K562 (cell line): Measurements from ENCODE around the gene MICU2. TPM values are rescaled to one million over a fixed set of nuclear protein-coding genes. Genes with fewer than 3 reads are reported as not detected.

Source experiments
- ATAC-seq: fragments of 200-7000 bp; cut with Tn5 transposase; 3 replicates; pipeline ENCODE4 v1.9.1; 2020; ENCODE audit warnings: moderate library complexity
- BruUV-seq: library from RNA; stranded (reverse); fragments of 400-500 nt; replicated peaks from 2 replicates; lab custom pipeline; 2021; lab: Mats Ljungman, UMichigan
- CTCF ChIA-PET: fragments of 300-600 bp; formaldehyde crosslinking; extraction: SDS; loops from one replicate; lab custom pipeline; 2021; ENCODE audit warnings: low intra/inter-chr PET ratio; lab: Yijun Ruan, JAX
- POLR2A ChIA-PET: fragments of 300-600, 350-650 bp; sonication (Branson Sonifier 250); formaldehyde crosslinking; extraction: SDS; loops from one replicate; lab custom pipeline; 2021; ENCODE audit warnings: antibody characterized with exemption, inconsistent platforms; lab: Yijun Ruan, JAX
- DNase-seq, 4 experiments: peaks; one replicate each; pipeline versions ENCODE4 v3.0.0 to v3.0.0-alpha.2; 2011 to 2018; ENCODE audit warnings: low spot score in 3 of 4, mixed read lengths in 3 of 4; ENCODE audit errors: extremely low read depth in 1 of 4
- FAIRE-seq: peaks from 2 replicates; lab custom pipeline; 2011; peaks lifted over from hg19 to GRCh38; lab: Jason Lieb, UNC
- H2AFZ ChIP-seq: 2 replicates; pipeline ENCODE4 v1.6.0; 2011; ENCODE audit warnings: low read depth, low read length, control low read depth, inconsistent platforms
- H3K27ac ChIP-seq: fragments of 200-600 bp; 3 replicates; pipeline ENCODE4 v1.8.0; 2011; ENCODE audit warnings: low read depth, mild to moderate bottlenecking, control low read depth, inconsistent platforms, low read length, moderate library complexity, mixed read lengths; ENCODE audit errors: extremely low read depth
- H3K27me3 ChIP-seq, 2 experiments: fragments of 300-600 bp in 1 of 2; 2 replicates in 1 of 2; 3 replicates in 1 of 2; pipeline versions ENCODE4 v1.6.0 to v1.8.0; 2011; ENCODE audit warnings: inconsistent platforms in 2 of 2, low read length in 2 of 2, mild to moderate bottlenecking in 1 of 2, mixed read lengths in 1 of 2, moderate library complexity in 1 of 2; ENCODE audit not compliant: control insufficient read depth in 2 of 2, insufficient read depth in 2 of 2
- H3K36me3 ChIP-seq: fragments of 300-600 bp; 3 replicates; pipeline ENCODE4 v1.8.0; 2011; ENCODE audit warnings: mild to moderate bottlenecking, low read length, inconsistent platforms; ENCODE audit not compliant: control insufficient read depth, insufficient read depth
- H3K4me1 ChIP-seq, 2 experiments: fragments of 200-600 bp in 1 of 2; replicated peaks in 1 of 2; 2 replicates in 1 of 2; 3 replicates in 1 of 2; pipeline versions ENCODE4 v1.5.1 to v1.8.0; 2011; ENCODE audit warnings: inconsistent platforms in 2 of 2, low read length in 2 of 2, mild to moderate bottlenecking in 1 of 2, mixed read lengths in 1 of 2, moderate library complexity in 1 of 2; ENCODE audit not compliant: control insufficient read depth in 2 of 2, insufficient read depth in 2 of 2
- H3K4me2 ChIP-seq: 2 replicates; pipeline ENCODE4 v1.6.1; 2011; ENCODE audit warnings: low read length, control low read depth, inconsistent platforms, mixed read lengths; ENCODE audit not compliant: insufficient read depth
- H3K4me3 ChIP-seq: fragments of 200-600 bp; sonication (generic), shearing (Covaris generic); 2 replicates; pipeline ENCODE4 v1.5.1; 2016; ENCODE audit warnings: control low read depth, inconsistent platforms
- H3K79me2 ChIP-seq: fragments of 200-600 bp; 3 replicates; pipeline ENCODE4 v1.8.0; 2011; ENCODE audit warnings: low read length, inconsistent platforms; ENCODE audit not compliant: control insufficient read depth, insufficient read depth
- H3K9ac ChIP-seq, 2 experiments: 2 replicates each; pipeline versions ENCODE4 v1.6.0 to v1.6.1; 2011; ENCODE audit warnings: low read depth in 2 of 2, low read length in 2 of 2, control low read depth in 1 of 2, inconsistent platforms in 1 of 2, mild to moderate bottlenecking in 1 of 2, mixed read lengths in 1 of 2; ENCODE audit not compliant: insufficient read depth in 1 of 2
- H3K9me1 ChIP-seq: one replicate; pipeline ENCODE4 v1.6.0; 2011; ENCODE audit warnings: inconsistent platforms, mild to moderate bottlenecking, low read length, moderate library complexity; ENCODE audit not compliant: control insufficient read depth, insufficient read depth
- H3K9me3 ChIP-seq: replicated peaks from 2 replicates; pipeline ENCODE4 v1.5.1; 2011; ENCODE audit warnings: low read depth, low read length, inconsistent platforms; ENCODE audit not compliant: control insufficient read depth, insufficient read depth
- H4K20me1 ChIP-seq: replicated peaks from 2 replicates; pipeline ENCODE4 v1.6.1; 2011; ENCODE audit warnings: low read length, inconsistent platforms, mixed read lengths; ENCODE audit not compliant: control insufficient read depth, insufficient read depth
- BCLAF1 ChIP-seq, 2 experiments: fragments of 450-650 bp in 1 of 2; IDR thresholded peaks; 2 replicates each; pipeline ENCODE4 v1.6.1; 2011 to 2017; ENCODE audit warnings: low read depth in 2 of 2, antibody characterized with exemption in 1 of 2, borderline replicate concordance in 1 of 2, low read length in 1 of 2, mild to moderate bottlenecking in 1 of 2, mixed read lengths in 1 of 2; ENCODE audit not compliant: control insufficient read depth in 1 of 2
- CCNT2 ChIP-seq: IDR thresholded peaks from 2 replicates; pipeline ENCODE4 v1.6.1; 2011; ENCODE audit warnings: borderline replicate concordance, low read depth, mild to moderate bottlenecking, moderate library complexity, mixed read lengths, low read length; ENCODE audit not compliant: insufficient read length; ENCODE audit errors: extremely low read depth
- CTBP1 ChIP-seq: fragments of 450-650 bp; IDR thresholded peaks from 2 replicates; pipeline ENCODE4 v1.6.1; 2016; ENCODE audit warnings: borderline replicate concordance
- ETV5 ChIP-seq: sonication (generic); formaldehyde crosslinking; IDR thresholded peaks from 2 replicates; pipeline ENCODE4 v1.4.0; 2020; ENCODE audit warnings: low read depth, mild to moderate bottlenecking, missing genetic modification reagents
- MAFG ChIP-seq: fragments of 450-650 bp; conservative IDR thresholded peaks from 2 replicates; pipeline ENCODE4 v1.6.1; 2016; ENCODE audit warnings: missing genetic modification characterization, missing compliant biosample characterization
- MBD1 ChIP-seq: fragments of 250-450 bp; sonication (Bioruptor Pico); IDR thresholded peaks from 2 replicates; pipeline ENCODE4 v1.8.0; 2022; ENCODE audit warnings: inconsistent platforms
- NKRF ChIP-seq: fragments of 450-650 bp; IDR thresholded peaks from 2 replicates; pipeline ENCODE4 v1.6.1; 2016; ENCODE audit warnings: borderline replicate concordance
- RAD21 ChIP-seq, 2 experiments: fragments of 250-450 bp in 1 of 2; fragments of 450-650 bp in 1 of 2; sonication (Bioruptor Pico) in 1 of 2; formaldehyde crosslinking in 1 of 2; IDR thresholded peaks in 1 of 2; conservative IDR thresholded peaks in 1 of 2; 2 replicates each; pipeline versions ENCODE4 v1.4.0 to v1.8.0; 2020 to 2022; ENCODE audit warnings: mild to moderate bottlenecking in 2 of 2, moderate library complexity in 1 of 2
- RNF219 ChIP-seq: fragments of 250-450 bp; sonication (Bioruptor Pico); IDR thresholded peaks from 2 replicates; pipeline ENCODE4 v1.5.0; 2022; ENCODE audit warnings: mild to moderate bottlenecking
- SIX5 ChIP-seq, 2 experiments: IDR thresholded peaks; 2 replicates each; pipeline ENCODE4 v1.6.1; 2011; ENCODE audit warnings: low read length in 2 of 2, borderline replicate concordance in 1 of 2, low read depth in 1 of 2, mild to moderate bottlenecking in 1 of 2, moderate library complexity in 1 of 2; ENCODE audit not compliant: insufficient read depth in 1 of 2
- TCF15 ChIP-seq: fragments of 250-450 bp; sonication (Bioruptor Pico); IDR thresholded peaks from 2 replicates; pipeline ENCODE4 v1.8.0; 2022; ENCODE audit warnings: moderate library complexity, mild to moderate bottlenecking, inconsistent platforms
- ZNF695 ChIP-seq: fragments of 450-650 bp; formaldehyde crosslinking; IDR thresholded peaks from 2 replicates; pipeline ENCODE4 v1.4.0; 2020; ENCODE audit warnings: mild to moderate bottlenecking, moderate library complexity
- in situ Hi-C: fragments of 300-500 bp; cut with MboI; formaldehyde crosslinking; loops from 4 replicates; pipeline ENCODE4 v1.15.0; 2018; ENCODE audit warnings: inconsistent platforms, mixed read lengths
- intact Hi-C: fragments of 100-400 bp; cut with micrococcal nuclease; formaldehyde crosslinking; loops from 2 replicates; pipeline ENCODE4 v1.14.2; 2022
- polyA plus RNA-seq, 8 experiments: library from polyadenylated mRNA; depleted of rRNA in 4 of 8; stranded (reverse) in 5 of 8; unstranded in 3 of 8; fragments of >200 nt; fragmentation: Nextera tagmentation in 2 of 8; fragmentation: Illumina TruSeq in 1 of 8; extraction: Ambion mirVana in 2 of 8; extraction: Trizol in 1 of 8; gene quantifications; 2 replicates each; pipeline versions ENCODE4 v1.2.1 to v1.2.3, GENCODE V29; 2011 to 2014; ENCODE audit warnings: inconsistent platforms in 1 of 8, missing spikeins in 1 of 8
- total RNA-seq, 7 experiments: library from RNA; depleted of rRNA in 6 of 7; stranded (reverse); fragments of >200 nt in 6 of 7; fragmentation: Illumina TruSeq in 2 of 7; extraction: Trizol in 2 of 7; gene quantifications; 2 replicates each; pipeline versions ENCODE4 v1.2.1 to v1.2.3, GENCODE V29; 2011 to 2021; ENCODE audit warnings: low replicate concordance in 1 of 7

Gene MICU2
- total and polyA plus RNA-seq, 9 of the 15 experiments (the other 6 are each of a cell fraction or from before 2014, with no cell fraction given) = 9.1 to 41.8 (median 33.4) TPM

- H3K9me1 ChIP-seq = no peaks in the 10 kb centered on the region
- no TSS peak for BruUV-seq
- H3K9me3 ChIP-seq = no peaks in the 10 kb centered on the region
- intact Hi-C loops (no loop called here), in situ Hi-C loops (no loop called here)
- ChIA-PET CTCF (no interaction called here), POLR2A (no interaction called here)
- H3K4me1 ChIP-seq = peaks cover 0 to 3% of the 10 kb centered on the region in 2 experiments; a peak in 2 of 5 replicates
- H3K27me3 ChIP-seq = no peaks in the 10 kb centered on the region
- peaks cover 6% of the 10 kb centered on the region; the same call in 2 of the 3 replicates for H3K79me2 ChIP-seq
- FAIRE-seq (no peak), ATAC-seq (no peak), DNase-seq (no peak)
- no peak for TF ChIP-seq BCLAF1 (IDR thresholded peaks at IDR 0.05; ENCODE audit: borderline replicate concordance in 1 of 2, control insufficient read depth in 1 of 2, low read depth in 2 of 2, low read length in 1 of 2)
- TF ChIP-seq SIX5 (IDR thresholded peaks at IDR 0.05; ENCODE audit: borderline replicate concordance in 1 of 2, insufficient read depth in 1 of 2, low read depth in 1 of 2, low read length in 2 of 2) = no peak
- TF ChIP-seq RAD21 (CRISPR knock-in tag; conservative IDR thresholded peaks at IDR 0.05 in 1 of 2, IDR thresholded peaks at IDR 0.05 in 1 of 2) = no peak
- no peak for TF ChIP-seq TCF15 (CRISPR knock-in tag)
- no peak for TF ChIP-seq ZNF695 (CRISPR knock-in tag)
- TF ChIP-seq NKRF = no peak
- no peak for TF ChIP-seq ETV5 (CRISPR knock-in tag)
- no peak for TF ChIP-seq MBD1 (CRISPR knock-in tag)
- no peak for TF ChIP-seq CTBP1
- TF ChIP-seq MAFG (tag) = no peak
- TF ChIP-seq CCNT2 = no peak
- TF ChIP-seq RNF219 (CRISPR knock-in tag) = no peak
- H3K36me3 ChIP-seq = no peaks in the 10 kb centered on the region; the same call in 1 of the 3 replicates
- no peak overlapping the region for H3K4me3 ChIP-seq
- H3K27ac ChIP-seq = no peak overlapping the region
- no peaks in the 10 kb centered on the region for H4K20me1 ChIP-seq
- no peak overlapping the region for H3K4me2 ChIP-seq
- H3K9ac ChIP-seq = no peak overlapping the region
- H2AFZ ChIP-seq = no peak overlapping the region
Observed at GRCh38 chr13:21541271-21541670, 62.7 kb downstream of the MICU2 start.
